GM23338 (cell line): ENCODE results near the gene SH2D6. TPM values are rescaled to one million over a fixed set of nuclear protein-coding genes. Genes with fewer than 3 reads are reported as not detected.

Source experiments
- ATAC-seq: fragments of 200-7000 bp; cut with Tn5 transposase; 3 replicates; pipeline ENCODE4 v1.9.1; 2020
- DNase-seq: peaks from one replicate; pipeline ENCODE4 v3.0.0-alpha.2; 2015; ENCODE audit warnings: low spot score
- H2AFZ ChIP-seq: fragments of 200-600 bp; sonication (generic); 2 replicates; pipeline ENCODE4 v1.8.0; 2016; ENCODE audit warnings: antibody characterized with exemption, mild to moderate bottlenecking, moderate library complexity
- H3F3A ChIP-seq: fragments of 200-600 bp; sonication (generic); replicated peaks from 2 replicates; pipeline ENCODE4 v1.8.0; 2017; ENCODE audit warnings: antibody characterized with exemption, mixed run types, low read depth
- H3K27ac ChIP-seq: fragments of 200-600 bp; sonication (generic); 2 replicates; pipeline ENCODE4 v1.6.1; 2016; ENCODE audit warnings: low read depth
- H3K27me3 ChIP-seq: fragments of 200-600 bp; sonication (generic); 2 replicates; pipeline ENCODE4 v1.8.0; 2016; ENCODE audit warnings: mild to moderate bottlenecking, mixed run types, moderate library complexity; ENCODE audit not compliant: insufficient read depth
- H3K36me3 ChIP-seq: fragments of 200-600 bp; sonication (generic); 2 replicates; pipeline ENCODE4 v1.8.0; 2016; ENCODE audit warnings: mild to moderate bottlenecking; ENCODE audit not compliant: insufficient read depth
- H3K4me1 ChIP-seq: fragments of 200-600 bp; sonication (generic); 2 replicates; pipeline ENCODE4 v1.8.0; 2016; ENCODE audit warnings: mild to moderate bottlenecking, moderate library complexity; ENCODE audit not compliant: insufficient read depth
- H3K4me2 ChIP-seq: fragments of 200-600 bp; sonication (generic); 2 replicates; pipeline ENCODE4 v1.7.1; 2017; ENCODE audit warnings: mixed run types
- H3K4me3 ChIP-seq: fragments of 200-600 bp; sonication (generic); 2 replicates; pipeline ENCODE4 v1.6.1; 2016; ENCODE audit warnings: mixed run types
- H3K79me2 ChIP-seq: fragments of 200-600 bp; sonication (generic); replicated peaks from 2 replicates; pipeline ENCODE4 v1.8.0; 2017; ENCODE audit warnings: mild to moderate bottlenecking; ENCODE audit not compliant: insufficient read depth
- H3K9me2 ChIP-seq: fragments of 200-600 bp; sonication (generic); 2 replicates; pipeline ENCODE4 v1.8.0; 2017; ENCODE audit not compliant: insufficient read depth
- H4K20me1 ChIP-seq: fragments of 200-600 bp; sonication (generic); replicated peaks from 2 replicates; pipeline ENCODE4 v1.8.0; 2017; ENCODE audit warnings: mild to moderate bottlenecking; ENCODE audit not compliant: insufficient read depth
- H3K27ac Mint-ChIP-seq: 2 replicates; pipeline ENCODE4 v1.8.0; 2020; ENCODE audit warnings: inconsistent platforms, mild to moderate bottlenecking, moderate library complexity, mixed read lengths
- H3K27me3 Mint-ChIP-seq: 3 replicates; pipeline ENCODE4 v1.8.0; 2022; ENCODE audit warnings: low read depth, mild to moderate bottlenecking, moderate library complexity, mixed read lengths, inconsistent platforms; ENCODE audit not compliant: insufficient read depth, poor library complexity
- H3K36me3 Mint-ChIP-seq: 3 replicates; pipeline ENCODE4 v1.8.0; 2021; ENCODE audit warnings: low read depth, mild to moderate bottlenecking, inconsistent platforms, moderate library complexity, mixed read lengths
- H3K4me1 Mint-ChIP-seq: 3 replicates; pipeline ENCODE4 v1.8.0; 2020; ENCODE audit warnings: mild to moderate bottlenecking, inconsistent platforms, mixed read lengths
- H3K4me3 Mint-ChIP-seq: 3 replicates; pipeline ENCODE4 v1.8.0; 2021; ENCODE audit warnings: moderate library complexity, mild to moderate bottlenecking, inconsistent platforms, mixed read lengths
- H3K9me3 Mint-ChIP-seq: 3 replicates; pipeline ENCODE4 v1.8.0; 2020; ENCODE audit warnings: moderate library complexity, mild to moderate bottlenecking, inconsistent platforms, mixed read lengths
- CREB1 ChIP-seq: fragments of 250-450 bp; sonication (Bioruptor Pico); IDR thresholded peaks from 2 replicates; pipeline ENCODE4 v1.5.0; 2020; ENCODE audit warnings: low read depth, mild to moderate bottlenecking, moderate library complexity
- ETS1 ChIP-seq: IDR thresholded peaks from 2 replicates; pipeline ENCODE4 v1.6.1; 2016; ENCODE audit warnings: antibody characterized with exemption
- EZH2 ChIP-seq: fragments of 200-600 bp; sonication (generic); IDR thresholded peaks from one replicate; pipeline ENCODE4 v1.8.0; 2017; ENCODE audit warnings: antibody characterized with exemption, mild to moderate bottlenecking, low read depth; ENCODE audit not compliant: unreplicated experiment
- EZH2phosphoT487 ChIP-seq: fragments of 200-600 bp; sonication (generic); IDR thresholded peaks from one replicate; pipeline ENCODE4 v1.8.1; 2018; ENCODE audit warnings: antibody characterized with exemption; ENCODE audit not compliant: unreplicated experiment
- JUNB ChIP-seq: IDR thresholded peaks from one replicate; pipeline ENCODE4 v1.6.1; 2016; ENCODE audit warnings: antibody characterized with exemption; ENCODE audit not compliant: unreplicated experiment
- NANOG ChIP-seq: IDR thresholded peaks from 2 replicates; pipeline ENCODE4 v1.6.1; 2016; ENCODE audit warnings: antibody characterized with exemption, borderline replicate concordance
- POLR2AphosphoS5 ChIP-seq: IDR thresholded peaks from 2 replicates; pipeline ENCODE4 v1.6.1; 2016; ENCODE audit warnings: antibody characterized with exemption, low read depth
- ZNF114 ChIP-seq: fragments of 250-450 bp; sonication (Bioruptor Pico); IDR thresholded peaks from 2 replicates; pipeline ENCODE4 v1.5.0; 2020; ENCODE audit warnings: mild to moderate bottlenecking, moderate library complexity
- ZNF331 ChIP-seq: fragments of 250-450 bp; sonication (Bioruptor Pico); IDR thresholded peaks from 2 replicates; pipeline ENCODE4 v1.5.0; 2020; ENCODE audit warnings: low read depth, mild to moderate bottlenecking, moderate library complexity
- ZNF462 ChIP-seq: fragments of 250-450 bp; sonication (Bioruptor Pico); IDR thresholded peaks from 2 replicates; pipeline ENCODE4 v1.5.0; 2020; ENCODE audit warnings: mild to moderate bottlenecking, moderate library complexity
- polyA plus RNA-seq: library from polyadenylated mRNA; unstranded; fragments of >200 nt; fragmentation: Nextera tagmentation; extraction: Ambion mirVana; gene quantifications from 2 replicates; pipeline ENCODE4 v1.2.1, GENCODE V29; 2016
- total RNA-seq: library from RNA; depleted of rRNA; stranded (reverse); fragments of >200 nt; shearing (Covaris generic); gene quantifications from 2 replicates; pipeline ENCODE4 v1.2.3, GENCODE V29; 2014
- TF ChIP-seq, protein P1 (sequence below): IDR thresholded peaks from one replicate; pipeline ENCODE4 v1.6.1; 2018; ENCODE audit warnings: antibody characterized with exemption; ENCODE audit not compliant: unreplicated experiment

Gene SH2D6
- total and polyA plus RNA-seq, 2 experiments from 2014 or later = 0.37 TPM; not detected in 1

GRCh38 chr2:85419009-85419675, 628 bp downstream of the SH2D6 start (continued):
- TF ChIP-seq, protein P1, sequence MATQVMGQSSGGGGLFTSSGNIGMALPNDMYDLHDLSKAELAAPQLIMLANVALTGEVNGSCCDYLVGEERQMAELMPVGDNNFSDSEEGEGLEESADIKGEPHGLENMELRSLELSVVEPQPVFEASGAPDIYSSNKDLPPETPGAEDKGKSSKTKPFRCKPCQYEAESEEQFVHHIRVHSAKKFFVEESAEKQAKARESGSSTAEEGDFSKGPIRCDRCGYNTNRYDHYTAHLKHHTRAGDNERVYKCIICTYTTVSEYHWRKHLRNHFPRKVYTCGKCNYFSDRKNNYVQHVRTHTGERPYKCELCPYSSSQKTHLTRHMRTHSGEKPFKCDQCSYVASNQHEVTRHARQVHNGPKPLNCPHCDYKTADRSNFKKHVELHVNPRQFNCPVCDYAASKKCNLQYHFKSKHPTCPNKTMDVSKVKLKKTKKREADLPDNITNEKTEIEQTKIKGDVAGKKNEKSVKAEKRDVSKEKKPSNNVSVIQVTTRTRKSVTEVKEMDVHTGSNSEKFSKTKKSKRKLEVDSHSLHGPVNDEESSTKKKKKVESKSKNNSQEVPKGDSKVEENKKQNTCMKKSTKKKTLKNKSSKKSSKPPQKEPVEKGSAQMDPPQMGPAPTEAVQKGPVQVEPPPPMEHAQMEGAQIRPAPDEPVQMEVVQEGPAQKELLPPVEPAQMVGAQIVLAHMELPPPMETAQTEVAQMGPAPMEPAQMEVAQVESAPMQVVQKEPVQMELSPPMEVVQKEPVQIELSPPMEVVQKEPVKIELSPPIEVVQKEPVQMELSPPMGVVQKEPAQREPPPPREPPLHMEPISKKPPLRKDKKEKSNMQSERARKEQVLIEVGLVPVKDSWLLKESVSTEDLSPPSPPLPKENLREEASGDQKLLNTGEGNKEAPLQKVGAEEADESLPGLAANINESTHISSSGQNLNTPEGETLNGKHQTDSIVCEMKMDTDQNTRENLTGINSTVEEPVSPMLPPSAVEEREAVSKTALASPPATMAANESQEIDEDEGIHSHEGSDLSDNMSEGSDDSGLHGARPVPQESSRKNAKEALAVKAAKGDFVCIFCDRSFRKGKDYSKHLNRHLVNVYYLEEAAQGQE = no peak
- TF ChIP-seq ETS1 = no peak
- no peak for TF ChIP-seq ZNF114 (CRISPR knock-in tag)
- no peak for TF ChIP-seq JUNB
- no peak for TF ChIP-seq NANOG
- no peak for TF ChIP-seq EZH2phosphoT487

DNA sequence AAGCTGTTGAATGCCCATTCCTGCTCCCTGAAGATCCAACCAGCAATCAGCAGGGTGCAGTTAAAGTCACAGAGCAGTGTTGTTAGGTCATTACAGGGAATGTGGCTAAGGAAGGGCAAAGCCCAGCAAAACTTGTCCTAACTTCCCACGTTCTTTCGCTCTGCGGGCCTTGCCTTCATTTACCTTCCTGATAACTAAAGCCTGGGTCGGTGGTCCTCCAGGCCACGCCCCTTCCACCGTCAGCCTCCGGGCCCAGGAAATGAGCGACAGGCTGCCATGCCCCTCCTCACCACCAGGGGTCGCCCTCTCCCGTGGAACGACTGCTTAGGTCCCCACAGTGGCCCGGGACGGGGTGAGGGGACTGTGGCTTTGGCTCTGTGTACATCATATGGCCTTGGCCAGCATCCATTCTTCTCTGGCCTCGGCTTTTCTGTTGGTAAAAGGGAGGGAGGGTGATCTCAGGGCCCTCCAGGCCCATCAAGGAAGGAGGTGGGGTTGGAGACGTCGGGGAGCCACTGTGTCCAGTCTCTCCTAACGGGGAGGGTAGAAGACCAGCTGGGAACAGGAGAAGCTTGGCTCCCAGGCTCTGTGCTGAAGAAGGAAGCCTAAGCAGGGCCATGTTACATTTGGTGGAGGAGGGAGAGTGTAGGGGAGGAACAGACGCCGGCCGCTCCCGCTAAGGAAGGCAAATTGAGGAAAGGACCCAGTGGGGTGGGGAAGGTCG, 2.2 kb downstream of the SH2D6 start:
- peak overlapping the region; percentile 99 for H2AFZ ChIP-seq
- peaks cover 29% of the 10 kb centered on the region for H3K4me1 Mint-ChIP-seq
- ATAC-seq = peak; percentile 67
- peaks cover 29% of the 10 kb centered on the region for H3K27me3 Mint-ChIP-seq
- H3K4me1 ChIP-seq = peaks cover 29% of the 10 kb centered on the region
- H3F3A ChIP-seq = peaks cover 13% of the 10 kb centered on the region; the same call in 1 of the 2 replicates
- H3K27me3 ChIP-seq = no peaks in the 10 kb centered on the region
- H3K27ac Mint-ChIP-seq = no peak overlapping the region
- H4K20me1 ChIP-seq = no peaks in the 10 kb centered on the region
- H3K36me3 Mint-ChIP-seq = no peaks in the 10 kb centered on the region; the same call in 2 of the 3 replicates
- H3K27ac ChIP-seq = peak overlapping the region; percentile 68; the same call in 1 of the 2 replicates
- DNase-seq = peak; percentile 89
- H3K4me3 ChIP-seq = no peak overlapping the region
- no peaks in the 10 kb centered on the region for H3K36me3 ChIP-seq
- H3K4me2 ChIP-seq = peak overlapping the region; percentile 51
- H3K9me3 Mint-ChIP-seq = no peaks in the 10 kb centered on the region
- peaks cover 4% of the 10 kb centered on the region; the same call in 1 of the 2 replicates for H3K79me2 ChIP-seq
- no peaks in the 10 kb centered on the region for H3K9me2 ChIP-seq
- peak overlapping the region; percentile 32; the same call in 1 of the 3 replicates for H3K4me3 Mint-ChIP-seq
- TF ChIP-seq ZNF331 (CRISPR knock-in tag) (no peak), CREB1 (CRISPR knock-in tag) (peak; percentile 59), NANOG (no peak), JUNB (no peak), EZH2 (no peak), ZNF462 (CRISPR knock-in tag) (no peak), ETS1 (peak; percentile 48; the same call in 1 of the 2 replicates), POLR2AphosphoS5 (no peak; the same call in 1 of the 2 replicates)
